Heart left ventricle (tissue), 16 donors: ENCODE results near the gene PDE11A. TPM values are rescaled to one million over a fixed set of nuclear protein-coding genes. Genes with fewer than 3 reads are reported as not detected.

Source experiments
- ATAC-seq, 4 donors: fragments of 200-7000 bp; cut with Tn5 transposase; one replicate each; pipeline ENCODE4 v1.9.1; 2020 to 2022; ENCODE audit warnings: moderate library complexity in 4 of 4, mild to moderate bottlenecking in 3 of 4, moderate number of reproducible peaks in 1 of 4
- DNase-seq, 5 donors: peaks; one replicate each; pipeline ENCODE4 v3.0.0-alpha.2; 2020
- H3K27ac ChIP-seq, 12 donors: fragments of 200-600 bp; sonication (generic) in 4 of 12; one replicate each; pipeline versions ENCODE4 v1.5.0 to v1.8.0; 2016 to 2022; ENCODE audit warnings: mild to moderate bottlenecking in 2 of 12
- H3K27me3 ChIP-seq, 9 donors: fragments of 200-600 bp; sonication (generic) in 2 of 9; one replicate each; pipeline versions ENCODE4 v1.5.1 to v1.8.0; 2016 to 2022; ENCODE audit warnings: mild to moderate bottlenecking in 3 of 9
- H3K36me3 ChIP-seq, 9 donors: fragments of 200-600 bp; sonication (generic) in 2 of 9; one replicate each; pipeline versions ENCODE4 v1.5.0 to v1.8.0; 2018 to 2022; ENCODE audit warnings: mild to moderate bottlenecking in 2 of 9
- H3K4me1 ChIP-seq, 12 donors: fragments of 200-600 bp; sonication (generic) in 4 of 12; one replicate each; pipeline versions ENCODE4 v1.5.0 to v1.8.0; 2016 to 2022; ENCODE audit warnings: mild to moderate bottlenecking in 3 of 12
- H3K4me3 ChIP-seq, 12 donors: fragments of 200-600 bp; sonication (generic) in 4 of 12; one replicate each; pipeline versions ENCODE4 v1.5.0 to v1.8.0; 2017 to 2022; ENCODE audit warnings: mild to moderate bottlenecking in 9 of 12, moderate library complexity in 4 of 12
- H3K9me3 ChIP-seq, 12 donors: fragments of 200-600 bp; sonication (generic) in 4 of 12; one replicate each; pipeline versions ENCODE4 v1.5.0 to v1.8.0; 2016 to 2022; ENCODE audit warnings: mild to moderate bottlenecking in 1 of 12
- POLR2A ChIP-seq, 2 donors: fragments of 450-650 bp; IDR thresholded peaks; one replicate each; pipeline ENCODE4 v1.6.1; 2017; ENCODE audit warnings: antibody characterized with exemption in 2 of 2, mild to moderate bottlenecking in 2 of 2, moderate library complexity in 2 of 2
- WGBS, 4 donors: extraction: QIAGEN DNeasy Blood & Tissue Kit in 2 of 4; methylation state at CpG; one replicate each; pipeline versions ENCODE4 v1.1.5 to v1.1.7; 2013 to 2018; 5-methylcytosine and 5-hydroxymethylcytosine counted together
- intact Hi-C, 10 donors: fragments of 100-400 bp; cut with DNase I; formaldehyde crosslinking; loops; one replicate each; pipeline versions ENCODE4 v1.11.1 to v1.14.2; 2022
- polyA plus RNA-seq, 2 donors: library from polyadenylated mRNA; stranded (reverse); fragments of 200-250 nt; gene quantifications; one replicate each; pipeline ENCODE4 v1.2.3, GENCODE V29; 2013
- total RNA-seq, 9 donors: library from RNA; depleted of rRNA in 2 of 9; stranded (reverse); fragments of >200 nt in 2 of 9; fragmentation: NEBNext Ultra II Directional in 3 of 9; extraction: Animal tissue kit (Norgen Biotek cat#: 25700) in 3 of 9; gene quantifications; one replicate each; pipeline versions ENCODE4 v1.1.0 to v1.2.4, GENCODE V29; 2016 to 2023
- TF ChIP-seq, protein P1 (sequence below), 12 donors: fragments of 200-600 bp; sonication (generic) in 4 of 12; IDR thresholded peaks; one replicate each; pipeline versions ENCODE4 v1.5.0 to v1.8.0; 2018 to 2022; ENCODE audit warnings: antibody characterized with exemption in 12 of 12, mild to moderate bottlenecking in 5 of 12
- donor health status: ischemic (EF 13 %, LVEDD 7.1; RV severe dilation, severe dysfunction).
- donor health status: healthy with polysubstance abuse.
- donor health status: DM: no; HTN: yes; CAD: no.
- donor health status: DM: no; HTN: no; CAD: no.
- donor health status: ischemic (EF 25% LVEDD 6.9; RV normal size, moderate dysfunction).
- donor health status: ischemic (EF 25% LVEDD 5.7; RV mildly dilated, moderate dysfunction).
- donor health status: healthy.
- donor health status: DM: yes; HTN: yes; CAD: no.
- donor health status: ischemic (EF 35%, LVEDD 5.7; RV mildly dilated, moderate dysfunction).
- donor health status: nonischemic (EF 11% LVEDD 7.7; RV severe dilation, severe dysfunction).
- donor health status: DM: yes; HTN: yes; CAD: no.
- donor health status: PGD.
- donor health status: ischemic (EF 29% LVEDD 5.4; RV normal size, mild dysfunction).
- donor health status: nonischemic (EF 23%, LVEDD 6.1; RV moderate dilation, normal function).

Gene PDE11A
- total and polyA plus RNA-seq, 11 donors = 0.24 to 2.9 (median 0.88) TPM

DNA sequence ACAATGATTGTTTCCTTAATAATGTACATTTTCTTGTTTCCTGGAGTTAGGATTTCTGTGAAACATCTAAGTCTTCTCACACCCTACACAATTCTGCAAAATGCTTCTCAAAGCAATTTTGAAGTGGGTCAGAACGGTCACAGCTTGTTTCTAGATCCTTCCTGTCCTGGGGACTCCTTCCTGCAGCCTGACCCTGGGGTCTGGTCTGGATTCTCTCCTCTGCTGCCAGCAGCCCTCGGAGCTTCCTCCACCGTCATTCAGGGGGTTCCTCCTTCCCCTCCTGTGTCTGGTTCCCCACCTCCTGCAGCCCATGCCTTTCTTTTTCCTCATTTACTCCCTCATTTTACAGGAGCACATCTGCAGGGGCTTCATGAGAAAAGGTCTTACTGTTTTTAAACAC lies 357.9 kb downstream of the PDE11A start:
- Histone ChIP-seq H3K4me1 (peaks cover 0 to 3% (median 0%) of the 10 kb centered on the region in 12 donors), H3K4me3 (no peak overlapping the region), H3K27ac (no peak overlapping the region), H3K27me3 (no peaks in the 10 kb centered on the region), H3K9me3 (no peaks in the 10 kb centered on the region), H3K36me3 (no peaks in the 10 kb centered on the region)
- TF ChIP-seq POLR2A (IDR thresholded peaks at IDR 0.05) = no peak
- TF ChIP-seq, protein P1, sequence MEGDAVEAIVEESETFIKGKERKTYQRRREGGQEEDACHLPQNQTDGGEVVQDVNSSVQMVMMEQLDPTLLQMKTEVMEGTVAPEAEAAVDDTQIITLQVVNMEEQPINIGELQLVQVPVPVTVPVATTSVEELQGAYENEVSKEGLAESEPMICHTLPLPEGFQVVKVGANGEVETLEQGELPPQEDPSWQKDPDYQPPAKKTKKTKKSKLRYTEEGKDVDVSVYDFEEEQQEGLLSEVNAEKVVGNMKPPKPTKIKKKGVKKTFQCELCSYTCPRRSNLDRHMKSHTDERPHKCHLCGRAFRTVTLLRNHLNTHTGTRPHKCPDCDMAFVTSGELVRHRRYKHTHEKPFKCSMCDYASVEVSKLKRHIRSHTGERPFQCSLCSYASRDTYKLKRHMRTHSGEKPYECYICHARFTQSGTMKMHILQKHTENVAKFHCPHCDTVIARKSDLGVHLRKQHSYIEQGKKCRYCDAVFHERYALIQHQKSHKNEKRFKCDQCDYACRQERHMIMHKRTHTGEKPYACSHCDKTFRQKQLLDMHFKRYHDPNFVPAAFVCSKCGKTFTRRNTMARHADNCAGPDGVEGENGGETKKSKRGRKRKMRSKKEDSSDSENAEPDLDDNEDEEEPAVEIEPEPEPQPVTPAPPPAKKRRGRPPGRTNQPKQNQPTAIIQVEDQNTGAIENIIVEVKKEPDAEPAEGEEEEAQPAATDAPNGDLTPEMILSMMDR (IDR thresholded peaks at IDR 0.05) = no peak
- 31 to 44% (median 33%) methylated on average over 3 of the region's 3 CpGs for WGBS, 4 donors
- intact Hi-C loops = loop anchor here in 1 of 10 donors (5.0 kb wide), 1 partner anchor 112 kb away; no protein-coding TSS in a partner anchor
- ATAC-seq (no peak), DNase-seq (no peak)

DNA sequence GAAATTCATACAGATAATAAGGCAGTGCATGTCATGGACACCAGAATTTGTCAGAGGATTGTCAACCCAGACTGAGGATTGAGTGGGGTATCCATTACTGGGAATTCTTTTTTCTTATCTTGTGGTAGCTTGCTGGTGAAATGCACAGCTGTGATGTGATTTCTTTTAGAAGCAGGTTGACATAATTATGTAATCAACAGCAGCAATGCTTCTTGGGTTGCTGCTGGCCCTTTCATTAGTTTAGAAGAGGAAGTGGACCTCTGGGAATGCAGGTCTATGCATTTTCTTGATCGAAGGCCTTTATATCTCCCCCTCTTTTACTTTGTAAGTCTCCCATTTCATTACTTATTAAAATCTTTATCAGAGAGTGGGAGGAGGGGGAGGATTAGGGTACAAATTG lies 360.1 kb downstream of the PDE11A start:
- peaks cover 0 to 2% (median 0%) of the 10 kb centered on the region in 9 donors for H3K27me3 ChIP-seq
- DNase-seq (no peak), ATAC-seq (no peak)
- no peaks in the 10 kb centered on the region for H3K36me3 ChIP-seq
- 36 to 49% (median 39%) methylated on average over 1 of the region's 1 CpG for WGBS, 4 donors
- TF ChIP-seq POLR2A (IDR thresholded peaks at IDR 0.05) = no peak
- TF ChIP-seq, protein P1 (IDR thresholded peaks at IDR 0.05) = no peak
- intact Hi-C loops = no loop called here
- H3K4me3 ChIP-seq = no peak overlapping the region
- H3K4me1 ChIP-seq = peaks cover 0 to 9% (median 0%) of the 10 kb centered on the region in 12 donors
- no peaks in the 10 kb centered on the region for H3K9me3 ChIP-seq
- H3K27ac ChIP-seq = no peak overlapping the region

DNA sequence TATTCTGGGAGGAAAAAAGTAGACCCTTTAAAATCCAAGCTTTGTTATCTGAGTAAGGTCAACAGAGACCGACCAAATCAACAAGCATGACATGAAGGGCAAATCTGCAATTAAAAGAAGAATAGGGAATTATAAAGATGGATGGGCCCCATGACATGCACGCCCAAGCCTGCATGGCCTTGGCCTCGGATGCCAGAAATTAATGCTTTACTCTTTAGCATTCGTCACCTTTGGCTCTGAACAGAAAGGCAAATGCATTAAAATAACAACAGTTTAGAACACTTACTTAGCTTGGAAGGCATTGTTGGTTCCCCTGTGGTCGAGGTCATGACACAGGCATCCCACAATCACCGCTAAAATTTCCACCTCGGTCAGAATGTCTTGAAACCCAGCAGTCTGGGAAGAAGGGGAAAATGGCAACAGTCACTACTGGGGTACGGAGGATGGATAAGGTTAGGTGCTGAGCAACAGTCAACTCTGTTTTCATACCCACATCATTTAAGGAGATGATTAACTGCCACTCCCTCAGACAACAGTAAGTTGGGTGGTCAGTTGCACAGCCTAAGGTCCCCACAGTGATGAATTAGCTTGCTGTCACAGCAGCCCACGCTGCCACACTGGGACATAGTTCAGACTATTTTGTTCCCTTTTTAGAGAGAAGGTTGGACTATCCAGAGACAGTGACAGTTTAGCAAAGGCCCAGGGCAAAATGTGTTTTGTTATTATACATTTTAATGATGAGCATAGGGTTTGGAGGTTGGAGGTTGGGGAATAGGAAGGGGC lies 360.9 kb downstream of the PDE11A start:
- peaks cover 0 to 9% (median 0%) of the 10 kb centered on the region in 12 donors for H3K4me1 ChIP-seq
- H3K27me3 ChIP-seq = peaks cover 0 to 4% (median 0%) of the 10 kb centered on the region in 9 donors
- no peaks in the 10 kb centered on the region for H3K36me3 ChIP-seq
- DNase-seq (no peak), ATAC-seq (no peak)
- WGBS, 4 donors = 82 to 92% (median 86%) methylated on average over 9 of the region's 9 CpGs
- no peak for TF ChIP-seq POLR2A (IDR thresholded peaks at IDR 0.05)
- TF ChIP-seq, protein P1 (IDR thresholded peaks at IDR 0.05) = no peak
- H3K27ac ChIP-seq = no peak overlapping the region
- no peaks in the 10 kb centered on the region for H3K9me3 ChIP-seq
- intact Hi-C loops = no loop called here
- H3K4me3 ChIP-seq = no peak overlapping the region

DNA sequence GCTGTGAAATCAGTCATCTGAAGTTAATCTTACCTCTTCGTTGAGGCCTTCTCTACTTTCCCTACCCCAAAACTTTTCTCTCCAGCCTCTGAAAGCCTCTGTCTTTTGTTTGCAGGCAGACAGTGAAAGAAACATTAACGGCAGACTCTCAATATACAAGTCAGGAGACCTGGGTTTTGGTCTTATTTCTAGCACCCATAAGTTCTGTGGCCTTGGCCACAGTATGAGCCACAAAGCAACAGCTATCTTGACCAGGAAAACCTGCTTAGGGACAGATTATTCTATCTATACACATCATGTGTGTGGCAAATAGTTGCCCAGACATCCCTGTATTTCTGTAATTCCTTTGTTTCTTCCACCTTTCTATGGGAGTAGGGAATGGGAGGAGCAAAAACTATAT lies 361.7 kb downstream of the PDE11A start:
- Histone ChIP-seq H3K9me3 (no peaks in the 10 kb centered on the region), H3K36me3 (no peaks in the 10 kb centered on the region), H3K4me1 (peaks cover 0 to 9% (median 0%) of the 10 kb centered on the region in 12 donors), H3K27ac (no peak overlapping the region), H3K4me3 (no peak overlapping the region), H3K27me3 (peaks cover 0 to 4% (median 0%) of the 10 kb centered on the region in 9 donors)
- no peak for ATAC-seq
- WGBS, 4 donors = 81 to 88% (median 85%) methylated on average over 2 of the region's 2 CpGs
- no peak for DNase-seq
- intact Hi-C loops = no loop called here
- TF ChIP-seq, protein P1 (IDR thresholded peaks at IDR 0.05) = no peak
- TF ChIP-seq POLR2A (IDR thresholded peaks at IDR 0.05) = no peak
